ENCODE data around the gene FGGY. TPM values are rescaled to one million over a fixed set of nuclear protein-coding genes. Genes with fewer than 3 reads are reported as not detected.

FGGY gene
- total and polyA plus RNA-seq, 2 donors: 16.6 to 36.9 TPM

GRCh38 chr1:59684698-59685097 is 387.8 kb downstream of the FGGY start:
- Histone ChIP-seq H3K36me3 (ENCODE audit: insufficient read depth) (no peaks in the 10 kb centered on the region), H3K4me1 (ENCODE audit: insufficient read depth) (no peaks in the 10 kb centered on the region), H3K27ac (ENCODE audit: low read depth) (no peak overlapping the region), H3K4me3 (ENCODE audit: low read depth, low read length) (no peak overlapping the region)
- 97% methylated on average over 4 of the region's 4 CpGs for WGBS
- DNase-seq (ENCODE audit: extremely low spot score): no peak

- Histone ChIP-seq H3K4me3 (ENCODE audit: low read depth, low read length) (no peak overlapping the region), H3K4me1 (ENCODE audit: insufficient read depth) (no peaks in the 10 kb centered on the region), H3K36me3 (ENCODE audit: insufficient read depth) (no peaks in the 10 kb centered on the region), H3K27ac (ENCODE audit: low read depth) (no peak overlapping the region)
- DNase-seq (ENCODE audit: extremely low spot score): no peak
- WGBS: 96% methylated on average over 3 of the region's 3 CpGs
These were observed 388.2 kb downstream of the FGGY start for GRCh38 chr1:59685101-59685500.

GRCh38 chr1:59685666-59686065 is 388.8 kb downstream of the FGGY start:
- Histone ChIP-seq H3K4me3 (ENCODE audit: low read depth, low read length) (no peak overlapping the region), H3K36me3 (ENCODE audit: insufficient read depth) (no peaks in the 10 kb centered on the region), H3K27ac (ENCODE audit: low read depth) (no peak overlapping the region), H3K4me1 (ENCODE audit: insufficient read depth) (no peaks in the 10 kb centered on the region)
- DNase-seq (ENCODE audit: extremely low spot score): no peak
- 98% methylated on average over 2 of the region's 2 CpGs for WGBS

- Histone ChIP-seq H3K4me3 (ENCODE audit: low read depth, low read length) (no peak overlapping the region), H3K4me1 (ENCODE audit: insufficient read depth) (no peaks in the 10 kb centered on the region), H3K27ac (ENCODE audit: low read depth) (no peak overlapping the region), H3K36me3 (ENCODE audit: insufficient read depth) (no peaks in the 10 kb centered on the region)
- no peak for DNase-seq (ENCODE audit: extremely low spot score)
- WGBS: 47% methylated on average over 3 of the region's 3 CpGs
These were observed 389.3 kb downstream of the FGGY start for GRCh38 chr1:59686170-59686569.

GRCh38 chr1:59686574-59686973 is 389.7 kb downstream of the FGGY start:
- no peak for DNase-seq (ENCODE audit: extremely low spot score)
- no peak overlapping the region for H3K27ac ChIP-seq (ENCODE audit: low read depth)
- H3K36me3 ChIP-seq (ENCODE audit: insufficient read depth): no peaks in the 10 kb centered on the region
- WGBS: 60% methylated on average over 2 of the region's 2 CpGs
- no peak overlapping the region for H3K4me3 ChIP-seq (ENCODE audit: low read depth, low read length)
- no peaks in the 10 kb centered on the region for H3K4me1 ChIP-seq (ENCODE audit: insufficient read depth)

- DNase-seq (ENCODE audit: extremely low spot score): no peak
- H3K27ac ChIP-seq (ENCODE audit: low read depth): no peak overlapping the region
- H3K36me3 ChIP-seq (ENCODE audit: insufficient read depth): no peaks in the 10 kb centered on the region
- no peak overlapping the region for H3K4me3 ChIP-seq (ENCODE audit: low read depth, low read length)
- H3K4me1 ChIP-seq (ENCODE audit: insufficient read depth): no peaks in the 10 kb centered on the region
- 77% methylated on average over 2 of the region's 2 CpGs for WGBS
These were observed 390.2 kb downstream of the FGGY start for GRCh38 chr1:59687081-59687480.

- no peaks in the 10 kb centered on the region for H3K4me1 ChIP-seq (ENCODE audit: insufficient read depth)
- WGBS: 87% methylated on average over 5 of the region's 5 CpGs
- H3K36me3 ChIP-seq (ENCODE audit: insufficient read depth): no peaks in the 10 kb centered on the region
- no peak overlapping the region for H3K4me3 ChIP-seq (ENCODE audit: low read depth, low read length)
- no peak for DNase-seq (ENCODE audit: extremely low spot score)
- no peak overlapping the region for H3K27ac ChIP-seq (ENCODE audit: low read depth)
These were observed 392.1 kb downstream of the FGGY start for GRCh38 chr1:59688976-59689375.

GRCh38 chr1:59689730-59690129 is 392.8 kb downstream of the FGGY start:
- H3K4me3 ChIP-seq (ENCODE audit: low read depth, low read length): no peak overlapping the region
- DNase-seq (ENCODE audit: extremely low spot score): no peak
- no peak overlapping the region for H3K27ac ChIP-seq (ENCODE audit: low read depth)
- no peaks in the 10 kb centered on the region for H3K4me1 ChIP-seq (ENCODE audit: insufficient read depth)
- 97% methylated on average over 1 of the region's 1 CpG for WGBS
- no peaks in the 10 kb centered on the region for H3K36me3 ChIP-seq (ENCODE audit: insufficient read depth)

GRCh38 chr1:59690171-59690930 is 393.5 kb downstream of the FGGY start:
- Histone ChIP-seq H3K36me3 (ENCODE audit: insufficient read depth) (no peaks in the 10 kb centered on the region), H3K4me1 (ENCODE audit: insufficient read depth) (no peaks in the 10 kb centered on the region), H3K4me3 (ENCODE audit: low read depth, low read length) (no peak overlapping the region), H3K27ac (ENCODE audit: low read depth) (no peak overlapping the region)
- no peak for DNase-seq (ENCODE audit: extremely low spot score)
- 90% methylated on average over 7 of the region's 7 CpGs for WGBS

- H3K36me3 ChIP-seq (ENCODE audit: insufficient read depth): no peaks in the 10 kb centered on the region
- no peak for DNase-seq (ENCODE audit: extremely low spot score)
- 73% methylated on average over 4 of the region's 4 CpGs for WGBS
- no peaks in the 10 kb centered on the region for H3K4me1 ChIP-seq (ENCODE audit: insufficient read depth)
- H3K27ac ChIP-seq (ENCODE audit: low read depth): no peak overlapping the region
- no peak overlapping the region for H3K4me3 ChIP-seq (ENCODE audit: low read depth, low read length)
These were observed 394.4 kb downstream of the FGGY start for GRCh38 chr1:59691261-59691660.

- no peak for DNase-seq (ENCODE audit: extremely low spot score)
- WGBS: 49% methylated on average over 5 of the region's 5 CpGs
- H3K27ac ChIP-seq (ENCODE audit: low read depth): no peak overlapping the region
These were observed 395.7 kb downstream of the FGGY start for GRCh38 chr1:59692591-59692990.

GRCh38 chr1:59693406-59693805 is 396.5 kb downstream of the FGGY start:
- 89% methylated on average over 5 of the region's 5 CpGs for WGBS
- H3K27ac ChIP-seq (ENCODE audit: low read depth): no peak overlapping the region
- no peaks in the 10 kb centered on the region for H3K4me1 ChIP-seq (ENCODE audit: insufficient read depth)
- no peaks in the 10 kb centered on the region for H3K36me3 ChIP-seq (ENCODE audit: insufficient read depth)
- DNase-seq (ENCODE audit: extremely low spot score): no peak
- no peak overlapping the region for H3K4me3 ChIP-seq (ENCODE audit: low read depth, low read length)

More at GRCh38 chr1:59692591-59692990, 395.7 kb downstream of the FGGY start:
- H3K4me1 ChIP-seq (ENCODE audit: insufficient read depth): no peaks in the 10 kb centered on the region
- no peak overlapping the region for H3K4me3 ChIP-seq (ENCODE audit: low read depth, low read length)
- H3K36me3 ChIP-seq (ENCODE audit: insufficient read depth): no peaks in the 10 kb centered on the region

- Histone ChIP-seq H3K4me1 (ENCODE audit: insufficient read depth) (no peaks in the 10 kb centered on the region), H3K36me3 (ENCODE audit: insufficient read depth) (no peaks in the 10 kb centered on the region), H3K27ac (ENCODE audit: low read depth) (no peak overlapping the region), H3K4me3 (ENCODE audit: low read depth, low read length) (no peak overlapping the region)
- DNase-seq (ENCODE audit: extremely low spot score): no peak
- WGBS: 95% methylated on average over 5 of the region's 5 CpGs
These were observed 398.4 kb downstream of the FGGY start for GRCh38 chr1:59695252-59695651.

- 92% methylated on average over 8 of the region's 8 CpGs for WGBS
- no peaks in the 10 kb centered on the region for H3K4me1 ChIP-seq (ENCODE audit: insufficient read depth)
- H3K36me3 ChIP-seq (ENCODE audit: insufficient read depth): no peaks in the 10 kb centered on the region
- no peak overlapping the region for H3K27ac ChIP-seq (ENCODE audit: low read depth)
- H3K4me3 ChIP-seq (ENCODE audit: low read depth, low read length): no peak overlapping the region
- DNase-seq (ENCODE audit: extremely low spot score): no peak
These were observed 399.7 kb downstream of the FGGY start for GRCh38 chr1:59696421-59697115.
